ENCODE measurements around the gene PECR. TPM values are rescaled to one million over a fixed set of nuclear protein-coding genes. Genes with fewer than 3 reads are reported as not detected.

PECR gene
- total and polyA plus RNA-seq, 9 of the 15 experiments (the other 6 are each of a cell fraction or from before 2014, with no cell fraction given): 1.1 to 10.3 (median 8.2) TPM

- no peak overlapping the region for H2AFZ ChIP-seq (ENCODE audit: low read depth, low read length)
- no peak overlapping the region; the same call in 2 of the 3 replicates for H3K27ac ChIP-seq (ENCODE audit: extremely low read depth, low read depth, low read length)
- peak overlapping the region in 1 of 2 experiments; percentile 93; a peak in 2 of 4 replicates for H3K9ac ChIP-seq (ENCODE audit: insufficient read depth in 1 of 2, low read depth in 2 of 2, low read length in 2 of 2)
- no TSS peak for BruUV-seq (replicated peaks)
- H3K9me3 ChIP-seq (replicated peaks; ENCODE audit: control insufficient read depth, insufficient read depth, low read depth, low read length): no peaks in the 10 kb centered on the region
- peaks cover 5 to 17% of the 10 kb centered on the region in 2 experiments; a peak in 4 of 5 replicates for H3K4me1 ChIP-seq (replicated peaks in 1 of 2; ENCODE audit: control insufficient read depth in 2 of 2, insufficient read depth in 2 of 2, low read length in 2 of 2)
- ChIA-PET POLR2A (interaction anchor here (1.1 kb wide), 1 partner anchor 8 kb away, joined by 4 read pairs; no protein-coding TSS in a partner anchor), CTCF (ENCODE audit: low intra/inter-chr PET ratio) (no interaction called here)
- no peak for DNase-seq (ENCODE audit: extremely low read depth in 1 of 4, low spot score in 3 of 4)
- H3K79me2 ChIP-seq (ENCODE audit: control insufficient read depth, insufficient read depth, low read length): peaks cover 52% of the 10 kb centered on the region
- H3K4me2 ChIP-seq (ENCODE audit: insufficient read depth, low read length): peak overlapping the region; percentile 84
- H3K27me3 ChIP-seq (ENCODE audit: control insufficient read depth in 2 of 2, insufficient read depth in 2 of 2, low read length in 2 of 2): no peaks in the 10 kb centered on the region
- in situ Hi-C loops (cut with MboI) (no loop called here), intact Hi-C loops (cut with micrococcal nuclease) (no loop called here)
- ATAC-seq: no peak
- peak overlapping the region; percentile 71 for H3K4me3 ChIP-seq
- H4K20me1 ChIP-seq (replicated peaks; ENCODE audit: control insufficient read depth, insufficient read depth, low read length): peaks cover 5% of the 10 kb centered on the region; the same call in 1 of the 2 replicates
- H3K9me1 ChIP-seq (ENCODE audit: control insufficient read depth, insufficient read depth, low read length): no peaks in the 10 kb centered on the region
- no peak for FAIRE-seq
- peaks cover 49% of the 10 kb centered on the region for H3K36me3 ChIP-seq (ENCODE audit: control insufficient read depth, insufficient read depth, low read length)
- 0% methylated on average over 1 of the region's 1 CpG for WGBS (ENCODE audit: insufficient coverage, low coverage, missing lambda C conversion rate)
- TF ChIP-seq SMC3 (conservative IDR thresholded peaks at IDR 0.05; ENCODE audit: insufficient read depth, low read depth, low read length) (no peak), BRF1 (IDR thresholded peaks at IDR 0.05; ENCODE audit: borderline replicate concordance, extremely low read depth, insufficient read length) (no peak), ZNF165 (CRISPR knock-in tag; IDR thresholded peaks at IDR 0.05; ENCODE audit: borderline replicate concordance) (no peak), ZNF518B (CRISPR knock-in tag; IDR thresholded peaks at IDR 0.05) (no peak), MYBL2 (IDR thresholded peaks at IDR 0.05; ENCODE audit: low read depth) (no peak), MYBL2 (CRISPR knock-in tag; IDR thresholded peaks at IDR 0.05; ENCODE audit: borderline replicate concordance) (no peak), ELK1 (CRISPR knock-in tag; IDR thresholded peaks at IDR 0.05) (no peak), REST (IDR thresholded peaks at IDR 0.05; ENCODE audit: borderline replicate concordance) (no peak), REST (CRISPR knock-in tag; IDR thresholded peaks at IDR 0.05; ENCODE audit: low read depth) (no peak)
Measured at GRCh38 chr2:216110620-216111019, 29.0 kb upstream of the PECR start.
